Heart left ventricle (tissue), 16 donors: Measurements from ENCODE around the gene CD300C. TPM values are rescaled to one million over a fixed set of nuclear protein-coding genes. Genes with fewer than 3 reads are reported as not detected.
"Not testable (repeated sequence)": the region's sequence is repeated elsewhere in the genome, so short reads cannot be mapped to it uniquely, and the experiment has no call there.

Experiments
- ATAC-seq, 4 donors: fragments of 200-7000 bp; cut with Tn5 transposase; one replicate each; pipeline ENCODE4 v1.9.1; 2020 to 2022; ENCODE audit warnings: moderate library complexity in 4 of 4, mild to moderate bottlenecking in 3 of 4, moderate number of reproducible peaks in 1 of 4
- DNase-seq, 5 donors: peaks; one replicate each; pipeline ENCODE4 v3.0.0-alpha.2; 2020
- H3K27ac ChIP-seq, 12 donors: fragments of 200-600 bp; sonication (generic) in 4 of 12; one replicate each; pipeline versions ENCODE4 v1.5.0 to v1.8.0; 2016 to 2022; ENCODE audit warnings: mild to moderate bottlenecking in 2 of 12
- H3K27me3 ChIP-seq, 9 donors: fragments of 200-600 bp; sonication (generic) in 2 of 9; one replicate each; pipeline versions ENCODE4 v1.5.1 to v1.8.0; 2016 to 2022; ENCODE audit warnings: mild to moderate bottlenecking in 3 of 9
- H3K36me3 ChIP-seq, 9 donors: fragments of 200-600 bp; sonication (generic) in 2 of 9; one replicate each; pipeline versions ENCODE4 v1.5.0 to v1.8.0; 2018 to 2022; ENCODE audit warnings: mild to moderate bottlenecking in 2 of 9
- H3K4me1 ChIP-seq, 12 donors: fragments of 200-600 bp; sonication (generic) in 4 of 12; one replicate each; pipeline versions ENCODE4 v1.5.0 to v1.8.0; 2016 to 2022; ENCODE audit warnings: mild to moderate bottlenecking in 3 of 12
- H3K4me3 ChIP-seq, 12 donors: fragments of 200-600 bp; sonication (generic) in 4 of 12; one replicate each; pipeline versions ENCODE4 v1.5.0 to v1.8.0; 2017 to 2022; ENCODE audit warnings: mild to moderate bottlenecking in 9 of 12, moderate library complexity in 4 of 12
- H3K9me3 ChIP-seq, 12 donors: fragments of 200-600 bp; sonication (generic) in 4 of 12; one replicate each; pipeline versions ENCODE4 v1.5.0 to v1.8.0; 2016 to 2022; ENCODE audit warnings: mild to moderate bottlenecking in 1 of 12
- POLR2A ChIP-seq, 2 donors: fragments of 450-650 bp; IDR thresholded peaks; one replicate each; pipeline ENCODE4 v1.6.1; 2017; ENCODE audit warnings: antibody characterized with exemption in 2 of 2, mild to moderate bottlenecking in 2 of 2, moderate library complexity in 2 of 2
- WGBS, 4 donors: extraction: QIAGEN DNeasy Blood & Tissue Kit in 2 of 4; methylation state at CpG; one replicate each; pipeline versions ENCODE4 v1.1.5 to v1.1.7; 2013 to 2018; 5-methylcytosine and 5-hydroxymethylcytosine counted together
- intact Hi-C, 10 donors: fragments of 100-400 bp; cut with DNase I; formaldehyde crosslinking; loops; one replicate each; pipeline versions ENCODE4 v1.11.1 to v1.14.2; 2022
- polyA plus RNA-seq, 2 donors: library from polyadenylated mRNA; stranded (reverse); fragments of 200-250 nt; gene quantifications; one replicate each; pipeline ENCODE4 v1.2.3, GENCODE V29; 2013
- total RNA-seq, 9 donors: library from RNA; depleted of rRNA in 2 of 9; stranded (reverse); fragments of >200 nt in 2 of 9; fragmentation: NEBNext Ultra II Directional in 3 of 9; extraction: Animal tissue kit (Norgen Biotek cat#: 25700) in 3 of 9; gene quantifications; one replicate each; pipeline versions ENCODE4 v1.1.0 to v1.2.4, GENCODE V29; 2016 to 2023
- TF ChIP-seq, protein P1 (sequence below), 12 donors: fragments of 200-600 bp; sonication (generic) in 4 of 12; IDR thresholded peaks; one replicate each; pipeline versions ENCODE4 v1.5.0 to v1.8.0; 2018 to 2022; ENCODE audit warnings: antibody characterized with exemption in 12 of 12, mild to moderate bottlenecking in 5 of 12
- donor health status: ischemic (EF 13 %, LVEDD 7.1; RV severe dilation, severe dysfunction).
- donor health status: healthy with polysubstance abuse.
- donor health status: DM: no; HTN: yes; CAD: no.
- donor health status: DM: no; HTN: no; CAD: no.
- donor health status: ischemic (EF 25% LVEDD 6.9; RV normal size, moderate dysfunction).
- donor health status: ischemic (EF 25% LVEDD 5.7; RV mildly dilated, moderate dysfunction).
- donor health status: healthy.
- donor health status: DM: yes; HTN: yes; CAD: no.
- donor health status: ischemic (EF 35%, LVEDD 5.7; RV mildly dilated, moderate dysfunction).
- donor health status: nonischemic (EF 11% LVEDD 7.7; RV severe dilation, severe dysfunction).
- donor health status: DM: yes; HTN: yes; CAD: no.
- donor health status: PGD.
- donor health status: ischemic (EF 29% LVEDD 5.4; RV normal size, mild dysfunction).
- donor health status: nonischemic (EF 23%, LVEDD 6.1; RV moderate dilation, normal function).

Gene CD300C
- total and polyA plus RNA-seq, 11 donors, result 0.11 to 5.0 (median 0.61) TPM; not detected in 3

DNA sequence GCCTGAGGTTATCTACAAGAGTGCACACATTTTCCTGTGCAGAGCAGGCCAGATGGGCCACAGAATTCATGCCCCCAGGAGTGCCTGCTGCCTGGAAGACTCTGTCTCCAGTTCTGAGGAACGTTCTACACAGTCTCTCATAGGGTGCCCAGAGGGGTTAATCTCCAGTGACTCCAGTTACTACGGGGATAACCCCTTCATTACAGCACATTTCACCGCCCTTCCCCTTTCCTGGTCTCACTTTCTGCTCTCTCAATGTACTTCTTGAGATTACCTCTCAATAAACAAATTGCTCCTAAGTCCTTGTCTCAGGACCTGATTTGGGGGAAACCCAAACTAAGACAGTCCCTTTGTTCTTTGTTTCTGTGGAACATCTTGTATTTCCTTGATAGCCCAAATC, 15.7 kb upstream of the CD300C start:
- H3K27me3 ChIP-seq, result peaks cover 0 to 24% (median 0%) of the 10 kb centered on the region in 9 donors
- no peak overlapping the region for H3K27ac ChIP-seq
- intact Hi-C loops, result no loop called here
- no peak for TF ChIP-seq POLR2A (IDR thresholded peaks at IDR 0.05)
- TF ChIP-seq, protein P1, sequence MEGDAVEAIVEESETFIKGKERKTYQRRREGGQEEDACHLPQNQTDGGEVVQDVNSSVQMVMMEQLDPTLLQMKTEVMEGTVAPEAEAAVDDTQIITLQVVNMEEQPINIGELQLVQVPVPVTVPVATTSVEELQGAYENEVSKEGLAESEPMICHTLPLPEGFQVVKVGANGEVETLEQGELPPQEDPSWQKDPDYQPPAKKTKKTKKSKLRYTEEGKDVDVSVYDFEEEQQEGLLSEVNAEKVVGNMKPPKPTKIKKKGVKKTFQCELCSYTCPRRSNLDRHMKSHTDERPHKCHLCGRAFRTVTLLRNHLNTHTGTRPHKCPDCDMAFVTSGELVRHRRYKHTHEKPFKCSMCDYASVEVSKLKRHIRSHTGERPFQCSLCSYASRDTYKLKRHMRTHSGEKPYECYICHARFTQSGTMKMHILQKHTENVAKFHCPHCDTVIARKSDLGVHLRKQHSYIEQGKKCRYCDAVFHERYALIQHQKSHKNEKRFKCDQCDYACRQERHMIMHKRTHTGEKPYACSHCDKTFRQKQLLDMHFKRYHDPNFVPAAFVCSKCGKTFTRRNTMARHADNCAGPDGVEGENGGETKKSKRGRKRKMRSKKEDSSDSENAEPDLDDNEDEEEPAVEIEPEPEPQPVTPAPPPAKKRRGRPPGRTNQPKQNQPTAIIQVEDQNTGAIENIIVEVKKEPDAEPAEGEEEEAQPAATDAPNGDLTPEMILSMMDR (IDR thresholded peaks at IDR 0.05), result no peak
- no peak overlapping the region for H3K4me3 ChIP-seq
- ATAC-seq (no peak), DNase-seq (no peak)
- 52 to 64% (median 58%) methylated on average over 3 of the region's 3 CpGs for WGBS, 4 donors
- H3K9me3 ChIP-seq, result no peaks in the 10 kb centered on the region
- H3K4me1 ChIP-seq, result peaks cover 0 to 7% (median 0%) of the 10 kb centered on the region in 12 donors
- no peaks in the 10 kb centered on the region for H3K36me3 ChIP-seq

DNA sequence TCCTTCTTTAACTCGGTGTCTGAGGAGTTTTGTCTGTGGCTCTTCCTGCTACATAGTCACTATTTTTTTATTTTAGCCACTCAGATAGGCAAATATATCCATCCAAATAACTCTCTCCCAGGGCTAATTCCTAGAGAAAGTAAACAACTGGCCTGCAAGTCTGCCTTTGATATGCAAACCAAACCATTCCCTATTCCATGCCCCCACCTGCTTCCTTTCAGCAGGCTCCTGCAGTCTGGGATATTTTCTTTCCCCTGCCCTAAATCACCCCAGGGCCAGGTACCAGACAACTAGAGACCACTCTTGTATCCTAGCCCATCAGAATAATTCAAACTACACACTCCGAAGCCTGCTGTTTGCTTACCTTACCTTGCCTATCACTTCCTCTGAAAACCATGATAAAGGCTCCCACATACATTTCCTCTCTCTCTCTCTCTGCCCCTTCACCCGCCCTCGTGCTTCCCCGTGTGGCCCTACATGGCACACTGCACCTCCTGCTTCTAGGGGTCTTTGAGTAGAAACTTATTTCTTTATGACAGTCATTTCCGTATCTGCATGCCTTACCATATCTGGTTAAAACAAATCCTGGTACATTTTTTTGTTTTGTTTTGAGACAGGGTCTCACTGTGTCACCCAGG, 13.1 kb upstream of the CD300C start:
- peaks cover 0 to 19% (median 0%) of the 10 kb centered on the region in 9 donors for H3K27me3 ChIP-seq
- H3K36me3 ChIP-seq, result no peaks in the 10 kb centered on the region
- no peaks in the 10 kb centered on the region for H3K9me3 ChIP-seq
- 66 to 78% (median 71%) methylated on average over 6 of the region's 6 CpGs for WGBS, 4 donors
- no peak for ATAC-seq
- no peak overlapping the region for H3K4me3 ChIP-seq
- intact Hi-C loops, result no loop called here
- DNase-seq, result no peak
- H3K27ac ChIP-seq, result no peak overlapping the region
- H3K4me1 ChIP-seq, result peaks cover 0 to 11% (median 0%) of the 10 kb centered on the region in 12 donors
- TF ChIP-seq, protein P1 (IDR thresholded peaks at IDR 0.05), result no peak

DNA sequence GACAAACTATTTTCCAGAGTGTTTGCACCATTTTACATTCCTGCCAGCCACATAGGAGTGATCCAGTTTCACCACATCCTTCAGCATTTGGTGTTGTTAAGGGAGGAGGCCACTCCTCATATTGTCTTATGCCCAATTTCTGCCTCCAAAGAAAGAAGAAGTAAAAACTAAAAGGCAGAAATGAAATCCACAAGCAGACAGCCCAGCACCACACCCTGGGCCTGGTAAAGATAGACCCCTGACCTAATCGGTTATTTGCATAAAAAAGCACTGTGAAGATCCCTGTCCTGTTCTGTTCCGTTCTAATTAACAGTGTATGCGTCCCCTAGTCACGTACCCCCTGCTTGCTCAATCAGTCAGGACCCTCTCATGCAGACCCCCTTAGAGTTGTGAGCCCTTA, 12.5 kb upstream of the CD300C start:
- H3K9me3 ChIP-seq, ATAC-seq, intact Hi-C loops, H3K27ac ChIP-seq, H3K4me3 ChIP-seq, DNase-seq, H3K36me3 ChIP-seq: not testable (repeated sequence)
- H3K27me3 ChIP-seq, result peaks cover 0 to 19% (median 0%) of the 10 kb centered on the region in 9 donors
- 65 to 76% (median 70%) methylated on average over 4 of the region's 4 CpGs for WGBS, 4 donors
- peaks cover 0 to 11% (median 0%) of the 10 kb centered on the region in 12 donors for H3K4me1 ChIP-seq

DNA sequence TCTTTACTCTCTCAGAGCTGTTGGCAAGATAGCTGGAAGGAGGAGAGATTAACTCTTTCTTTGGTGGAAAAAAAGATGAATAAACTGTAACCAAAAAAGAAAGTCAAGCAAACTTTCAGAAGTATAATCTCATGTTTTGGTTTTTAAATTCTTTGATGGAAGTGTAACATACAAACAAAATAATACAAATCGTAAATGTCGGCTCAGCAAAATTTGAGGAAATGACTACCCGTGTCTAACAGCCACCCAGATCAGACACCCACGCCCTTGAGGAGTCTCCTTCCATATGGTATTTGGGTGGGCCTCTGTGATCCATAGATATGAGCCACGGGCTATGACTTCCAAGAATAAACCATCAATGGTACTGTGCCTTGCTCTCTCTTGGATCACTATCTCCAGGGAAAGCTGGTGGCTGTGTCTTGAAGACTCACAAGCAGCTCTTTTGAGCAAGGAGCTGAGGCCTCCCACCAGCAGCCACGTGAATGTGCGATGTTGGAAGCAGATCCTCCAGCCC, 9.6 kb upstream of the CD300C start:
- TF ChIP-seq POLR2A (IDR thresholded peaks at IDR 0.05), result no peak
- TF ChIP-seq, protein P1 (IDR thresholded peaks at IDR 0.05), result no peak
- WGBS, 4 donors, result 53 to 60% (median 57%) methylated on average over 5 to 7 of the region's 7 CpGs
- Histone ChIP-seq H3K4me3 (no peak overlapping the region), H3K27ac (no peak overlapping the region), H3K4me1 (peaks cover 0 to 11% (median 0%) of the 10 kb centered on the region in 12 donors), H3K36me3 (no peaks in the 10 kb centered on the region), H3K9me3 (no peaks in the 10 kb centered on the region), H3K27me3 (peaks cover 0 to 17% (median 0%) of the 10 kb centered on the region in 9 donors)
- ATAC-seq (no peak), DNase-seq (no peak)
- intact Hi-C loops, result no loop called here
